ENCODE data around the gene AATK. TPM values are rescaled to one million over a fixed set of nuclear protein-coding genes. Genes with fewer than 3 reads are reported as not detected.
"Not testable (repeated sequence)": the region's sequence is repeated elsewhere in the genome, so short reads cannot be mapped to it uniquely, and the experiment has no call there.

The AATK gene
- polyA plus RNA-seq, 1 donor (not counting 4 experiments of a cell fraction or from before 2014, with no cell fraction given): 0.16 TPM

- H4K20me1 ChIP-seq (ENCODE audit: control insufficient read depth, extremely low read depth, insufficient read depth, low read length): no peaks in the 10 kb centered on the region
- dilution Hi-C loops (cut with MboI; ENCODE audit: extremely low pct_ligation_motif_present, low sequenced_read_pairs): no loop called here
- H3K27ac ChIP-seq (ENCODE audit: control insufficient read depth, insufficient read depth, low read length): no peak overlapping the region
- H3K79me2 ChIP-seq (ENCODE audit: control insufficient read depth, insufficient read depth, low read length): no peaks in the 10 kb centered on the region
- TF ChIP-seq EZH2 (IDR thresholded peaks at IDR 0.05; ENCODE audit: low read length) (no peak), CTCF (optimal IDR thresholded peaks at IDR 0.05 in 1 of 3, IDR thresholded peaks at IDR 0.05 in 1 of 3, conservative IDR thresholded peaks at IDR 0.05 in 1 of 3; ENCODE audit: extremely low read depth in 1 of 3, insufficient read depth in 2 of 3, low read length in 3 of 3) (no peak)
- FAIRE-seq (no peak), DNase-seq (ENCODE audit: low read depth, low spot score) (no peak)
- peaks cover 4% of the 10 kb centered on the region for H3K27me3 ChIP-seq (ENCODE audit: control insufficient read depth, extremely low read depth, insufficient read depth, low read length)
- H2AFZ ChIP-seq (ENCODE audit: control insufficient read depth, low read length): no peak overlapping the region
- H3K9me1 ChIP-seq (ENCODE audit: control insufficient read depth, extremely low read depth, insufficient read depth, low read length): no peaks in the 10 kb centered on the region
- no peak overlapping the region for H3K4me3 ChIP-seq (ENCODE audit: control insufficient read depth in 2 of 3, extremely low read depth in 1 of 3, insufficient read depth in 2 of 3, low read depth in 1 of 3, low read length in 3 of 3)
- H3K4me1 ChIP-seq (ENCODE audit: control insufficient read depth, extremely low read depth, insufficient read depth, low read length): no peaks in the 10 kb centered on the region
- no peak overlapping the region for H3K4me2 ChIP-seq (ENCODE audit: control insufficient read depth, extremely low read depth, insufficient read depth, low read depth, low read length)
- H3K36me3 ChIP-seq (ENCODE audit: control insufficient read depth in 2 of 2, extremely low read depth in 1 of 2, insufficient read depth in 2 of 2, low read length in 2 of 2): no peaks in the 10 kb centered on the region
- H3K9me3 ChIP-seq (ENCODE audit: control insufficient read depth, low read depth, low read length): no peaks in the 10 kb centered on the region
- no peak overlapping the region for H3K9ac ChIP-seq (ENCODE audit: control insufficient read depth, extremely low read depth, insufficient read depth, low read length)
These were observed 8.9 kb downstream of the AATK start for GRCh38 chr17:81156866-81157805.

- Histone ChIP-seq H3K9ac (ENCODE audit: control insufficient read depth, extremely low read depth, insufficient read depth, low read length) (no peak overlapping the region), H3K27ac (ENCODE audit: control insufficient read depth, insufficient read depth, low read length) (no peak overlapping the region), H2AFZ (ENCODE audit: control insufficient read depth, low read length) (no peak overlapping the region), H3K4me3 (ENCODE audit: control insufficient read depth in 2 of 3, extremely low read depth in 1 of 3, insufficient read depth in 2 of 3, low read depth in 1 of 3, low read length in 3 of 3) (no peak overlapping the region), H3K4me1 (ENCODE audit: control insufficient read depth, extremely low read depth, insufficient read depth, low read length) (no peaks in the 10 kb centered on the region), H4K20me1 (ENCODE audit: control insufficient read depth, extremely low read depth, insufficient read depth, low read length) (no peaks in the 10 kb centered on the region), H3K27me3 (ENCODE audit: control insufficient read depth, extremely low read depth, insufficient read depth, low read length) (peaks cover 14% of the 10 kb centered on the region), H3K36me3 (ENCODE audit: control insufficient read depth in 2 of 2, extremely low read depth in 1 of 2, insufficient read depth in 2 of 2, low read length in 2 of 2) (no peaks in the 10 kb centered on the region), H3K9me3 (ENCODE audit: control insufficient read depth, low read depth, low read length) (no peaks in the 10 kb centered on the region), H3K79me2 (ENCODE audit: control insufficient read depth, insufficient read depth, low read length) (no peaks in the 10 kb centered on the region), H3K9me1 (ENCODE audit: control insufficient read depth, extremely low read depth, insufficient read depth, low read length) (no peaks in the 10 kb centered on the region), H3K4me2 (ENCODE audit: control insufficient read depth, extremely low read depth, insufficient read depth, low read depth, low read length) (no peak overlapping the region)
- dilution Hi-C loops (cut with MboI; ENCODE audit: extremely low pct_ligation_motif_present, low sequenced_read_pairs): no loop called here
- TF ChIP-seq EZH2 (IDR thresholded peaks at IDR 0.05; ENCODE audit: low read length) (no peak), CTCF (optimal IDR thresholded peaks at IDR 0.05 in 1 of 3, IDR thresholded peaks at IDR 0.05 in 1 of 3, conservative IDR thresholded peaks at IDR 0.05 in 1 of 3; ENCODE audit: extremely low read depth in 1 of 3, insufficient read depth in 2 of 3, low read length in 3 of 3) (no peak)
- DNase-seq (ENCODE audit: low read depth, low spot score): no peak
- FAIRE-seq: no peak
These were observed 11.1 kb downstream of the AATK start for GRCh38 chr17:81154961-81155360.

DNA sequence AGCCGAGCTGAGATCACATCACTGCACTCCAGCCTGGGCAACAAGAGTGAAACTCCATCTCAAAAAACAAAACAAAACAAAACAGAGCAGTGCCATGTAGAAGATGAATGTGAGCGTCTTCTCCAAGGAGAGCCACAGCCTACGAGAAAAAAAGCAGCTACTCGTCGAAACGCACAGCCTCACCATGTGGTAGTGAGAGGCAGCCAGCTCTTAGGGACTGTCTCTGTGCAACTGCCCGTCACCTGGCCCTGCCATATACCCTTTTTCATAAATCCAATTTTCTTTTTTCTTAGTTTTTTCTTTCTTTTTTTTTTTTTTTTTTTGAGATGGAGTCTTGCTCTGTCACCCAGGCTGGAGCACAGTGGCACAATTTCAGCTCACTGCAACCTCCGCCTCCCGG, 12.0 kb downstream of the AATK start:
- H3K4me2 ChIP-seq (ENCODE audit: control insufficient read depth, extremely low read depth, insufficient read depth, low read depth, low read length); FAIRE-seq; dilution Hi-C loops (cut with MboI; ENCODE audit: extremely low pct_ligation_motif_present, low sequenced_read_pairs); H2AFZ ChIP-seq (ENCODE audit: control insufficient read depth, low read length); DNase-seq (ENCODE audit: low read depth, low spot score); H3K9ac ChIP-seq (ENCODE audit: control insufficient read depth, extremely low read depth, insufficient read depth, low read length); H3K9me3 ChIP-seq (ENCODE audit: control insufficient read depth, low read depth, low read length); H3K9me1 ChIP-seq (ENCODE audit: control insufficient read depth, extremely low read depth, insufficient read depth, low read length); H3K79me2 ChIP-seq (ENCODE audit: control insufficient read depth, insufficient read depth, low read length); H3K4me1 ChIP-seq (ENCODE audit: control insufficient read depth, extremely low read depth, insufficient read depth, low read length); H3K27ac ChIP-seq (ENCODE audit: control insufficient read depth, insufficient read depth, low read length); H4K20me1 ChIP-seq (ENCODE audit: control insufficient read depth, extremely low read depth, insufficient read depth, low read length); H3K36me3 ChIP-seq (ENCODE audit: control insufficient read depth in 2 of 2, extremely low read depth in 1 of 2, insufficient read depth in 2 of 2, low read length in 2 of 2); H3K4me3 ChIP-seq (ENCODE audit: control insufficient read depth in 2 of 3, extremely low read depth in 1 of 3, insufficient read depth in 2 of 3, low read depth in 1 of 3, low read length in 3 of 3): not testable (repeated sequence)
- H3K27me3 ChIP-seq (ENCODE audit: control insufficient read depth, extremely low read depth, insufficient read depth, low read length): peaks cover 15% of the 10 kb centered on the region

Data from keratinocyte (primary cell).